NCI-H1694 treated with DMSO at 0.1 percent for 48 hours (cell line): ENCODE measurements around the gene AKT2.

Source experiments
- DNase-seq: peaks from one replicate; lab custom pipeline; 2025; lab: John Stamatoyannopoulos, UW

The AKT2 gene

GRCh38 chr19:40184273-40184672 is 100.9 kb downstream of the AKT2 start:
- no peak for DNase-seq
